Measurements from ENCODE around the gene GRXCR1.

Gene GRXCR1

GRCh38 chr4:42892413-42892812, at the start of gene GRXCR1:
TSS of gene GRXCR1 (plus strand) at chr4:42892713. CDS start at chr4:42893267, 554 bp downstream.
- DNase-seq = no peak

- no peak for DNase-seq
Measured at GRCh38 chr4:42843694-42844093, 48.8 kb upstream of the GRXCR1 start.

- no peak for DNase-seq
Measured at GRCh38 chr4:42844422-42845070, 48.0 kb upstream of the GRXCR1 start.

GRCh38 chr4:42845586-42845985, 46.9 kb upstream of the GRXCR1 start:
- no peak for DNase-seq

GRCh38 chr4:42855779-42856178, 36.7 kb upstream of the GRXCR1 start:
- DNase-seq = no peak

- DNase-seq = peak; percentile 26
Measured at GRCh38 chr4:42865572-42866189, 26.8 kb upstream of the GRXCR1 start.

- no peak for DNase-seq
Measured at GRCh38 chr4:42871261-42871660, 21.3 kb upstream of the GRXCR1 start.

GRCh38 chr4:42871671-42872290, 20.7 kb upstream of the GRXCR1 start:
- DNase-seq = no peak

GRCh38 chr4:42878863-42879262, 13.7 kb upstream of the GRXCR1 start:
- no peak for DNase-seq

- no peak for DNase-seq
Measured at GRCh38 chr4:42881253-42881652, 11.3 kb upstream of the GRXCR1 start.

- no peak for DNase-seq
Measured at GRCh38 chr4:42891644-42892043, 869 bp upstream of the GRXCR1 start.

GRCh38 chr4:42895452-42895851, 2.9 kb downstream of the GRXCR1 start:
- DNase-seq = no peak

- no peak for DNase-seq
Measured at GRCh38 chr4:42904986-42905385, 12.5 kb downstream of the GRXCR1 start.

GRCh38 chr4:42905591-42905990, 13.1 kb downstream of the GRXCR1 start:
- DNase-seq = no peak

GRCh38 chr4:42906341-42906740, 13.8 kb downstream of the GRXCR1 start:
- DNase-seq = no peak

- no peak for DNase-seq
Measured at GRCh38 chr4:42906891-42907759, 14.6 kb downstream of the GRXCR1 start.

GRCh38 chr4:42910459-42910858, 17.9 kb downstream of the GRXCR1 start:
- DNase-seq = no peak

GRCh38 chr4:42914937-42915336, 22.4 kb downstream of the GRXCR1 start:
- DNase-seq = no peak

GRCh38 chr4:42915484-42915883, 23.0 kb downstream of the GRXCR1 start:
- no peak for DNase-seq

GRCh38 chr4:42917296-42917695, 24.8 kb downstream of the GRXCR1 start:
- no peak for DNase-seq

- no peak for DNase-seq
Measured at GRCh38 chr4:42923431-42923830, 30.9 kb downstream of the GRXCR1 start.

- no peak for DNase-seq
Measured at GRCh38 chr4:42925921-42926320, 33.4 kb downstream of the GRXCR1 start.

GRCh38 chr4:42927946-42928345, 35.4 kb downstream of the GRXCR1 start:
- no peak for DNase-seq

All from NCI-H2171 treated with DMSO at 0.1 percent for 48 hours (cell line).